Measurements from ENCODE around the gene RNF133.

DNA sequence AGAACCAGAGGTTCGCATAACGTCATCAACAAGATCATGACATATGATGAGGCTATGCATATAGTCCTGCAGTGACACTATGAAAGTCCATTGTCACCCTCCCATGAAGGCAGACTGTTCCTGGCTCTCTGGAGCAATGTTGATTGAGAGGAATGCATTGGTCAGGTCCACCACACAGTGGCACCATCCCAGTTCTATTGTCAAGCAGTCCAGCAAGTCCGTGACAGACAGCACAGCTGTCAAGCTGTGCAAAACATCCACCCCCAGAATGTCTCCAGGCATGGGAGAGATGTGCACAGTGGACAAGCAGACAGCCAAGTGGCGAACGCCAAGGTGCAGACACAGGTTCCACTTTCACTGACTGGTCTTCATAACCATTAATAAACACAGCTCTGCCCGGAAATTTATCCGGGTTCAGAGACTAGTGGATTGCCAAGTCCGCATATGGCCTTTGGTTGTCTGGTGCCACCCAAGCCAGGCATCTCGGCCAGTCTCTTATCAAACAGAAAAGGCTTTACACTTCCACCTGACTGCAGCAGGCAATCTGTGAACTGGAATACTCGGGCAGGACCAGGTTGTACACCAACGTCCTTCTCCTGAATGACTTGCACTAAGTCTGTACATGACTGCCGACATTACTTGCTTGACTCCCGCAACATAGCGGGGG is 7.2 kb downstream of the RNF133 start:
- TF ChIP-seq, protein P1, sequence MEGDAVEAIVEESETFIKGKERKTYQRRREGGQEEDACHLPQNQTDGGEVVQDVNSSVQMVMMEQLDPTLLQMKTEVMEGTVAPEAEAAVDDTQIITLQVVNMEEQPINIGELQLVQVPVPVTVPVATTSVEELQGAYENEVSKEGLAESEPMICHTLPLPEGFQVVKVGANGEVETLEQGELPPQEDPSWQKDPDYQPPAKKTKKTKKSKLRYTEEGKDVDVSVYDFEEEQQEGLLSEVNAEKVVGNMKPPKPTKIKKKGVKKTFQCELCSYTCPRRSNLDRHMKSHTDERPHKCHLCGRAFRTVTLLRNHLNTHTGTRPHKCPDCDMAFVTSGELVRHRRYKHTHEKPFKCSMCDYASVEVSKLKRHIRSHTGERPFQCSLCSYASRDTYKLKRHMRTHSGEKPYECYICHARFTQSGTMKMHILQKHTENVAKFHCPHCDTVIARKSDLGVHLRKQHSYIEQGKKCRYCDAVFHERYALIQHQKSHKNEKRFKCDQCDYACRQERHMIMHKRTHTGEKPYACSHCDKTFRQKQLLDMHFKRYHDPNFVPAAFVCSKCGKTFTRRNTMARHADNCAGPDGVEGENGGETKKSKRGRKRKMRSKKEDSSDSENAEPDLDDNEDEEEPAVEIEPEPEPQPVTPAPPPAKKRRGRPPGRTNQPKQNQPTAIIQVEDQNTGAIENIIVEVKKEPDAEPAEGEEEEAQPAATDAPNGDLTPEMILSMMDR (IDR thresholded peaks at IDR 0.05; ENCODE audit: low read length), result no peak
- no peak for TF ChIP-seq EZH2 (optimal IDR thresholded peaks at IDR 0.05; ENCODE audit: low read depth, low read length)
- TF ChIP-seq EZH2phosphoT487 (IDR thresholded peaks at IDR 0.05; ENCODE audit: low read length), result no peak
